GM23338 (cell line): ENCODE measurements around the gene GNAO1.

Source experiments
- EZH2 ChIP-seq: fragments of 200-600 bp; sonication (generic); IDR thresholded peaks from one replicate; pipeline ENCODE4 v1.8.0; 2017; ENCODE audit warnings: antibody characterized with exemption, mild to moderate bottlenecking, low read depth; ENCODE audit not compliant: unreplicated experiment
- EZH2phosphoT487 ChIP-seq: fragments of 200-600 bp; sonication (generic); IDR thresholded peaks from one replicate; pipeline ENCODE4 v1.8.1; 2018; ENCODE audit warnings: antibody characterized with exemption; ENCODE audit not compliant: unreplicated experiment
- TF ChIP-seq, protein P1 (sequence below), 2 experiments: fragments of 200-600 bp in 1 of 2; sonication (generic) in 1 of 2; conservative IDR thresholded peaks; 2 replicates each; pipeline versions ENCODE4 v1.5.1 to v1.6.1; 2016 to 2017; ENCODE audit warnings: antibody characterized with exemption in 2 of 2, low read depth in 2 of 2, mild to moderate bottlenecking in 2 of 2, moderate library complexity in 1 of 2
- TF ChIP-seq, protein P2 (sequence below): IDR thresholded peaks from one replicate; pipeline ENCODE4 v1.6.1; 2018; ENCODE audit warnings: antibody characterized with exemption; ENCODE audit not compliant: unreplicated experiment
- TF ChIP-seq, protein P3 (sequence below): IDR thresholded peaks from 2 replicates; pipeline ENCODE4 v1.6.1; 2016; ENCODE audit warnings: antibody characterized with exemption

GRCh38 chr16:56221995-56222394, 30.7 kb downstream of the GNAO1 start:
- TF ChIP-seq, protein P1, sequence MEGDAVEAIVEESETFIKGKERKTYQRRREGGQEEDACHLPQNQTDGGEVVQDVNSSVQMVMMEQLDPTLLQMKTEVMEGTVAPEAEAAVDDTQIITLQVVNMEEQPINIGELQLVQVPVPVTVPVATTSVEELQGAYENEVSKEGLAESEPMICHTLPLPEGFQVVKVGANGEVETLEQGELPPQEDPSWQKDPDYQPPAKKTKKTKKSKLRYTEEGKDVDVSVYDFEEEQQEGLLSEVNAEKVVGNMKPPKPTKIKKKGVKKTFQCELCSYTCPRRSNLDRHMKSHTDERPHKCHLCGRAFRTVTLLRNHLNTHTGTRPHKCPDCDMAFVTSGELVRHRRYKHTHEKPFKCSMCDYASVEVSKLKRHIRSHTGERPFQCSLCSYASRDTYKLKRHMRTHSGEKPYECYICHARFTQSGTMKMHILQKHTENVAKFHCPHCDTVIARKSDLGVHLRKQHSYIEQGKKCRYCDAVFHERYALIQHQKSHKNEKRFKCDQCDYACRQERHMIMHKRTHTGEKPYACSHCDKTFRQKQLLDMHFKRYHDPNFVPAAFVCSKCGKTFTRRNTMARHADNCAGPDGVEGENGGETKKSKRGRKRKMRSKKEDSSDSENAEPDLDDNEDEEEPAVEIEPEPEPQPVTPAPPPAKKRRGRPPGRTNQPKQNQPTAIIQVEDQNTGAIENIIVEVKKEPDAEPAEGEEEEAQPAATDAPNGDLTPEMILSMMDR (conservative IDR thresholded peaks at IDR 0.05; ENCODE audit: low read depth in 2 of 2), result no peak
- TF ChIP-seq, protein P2, sequence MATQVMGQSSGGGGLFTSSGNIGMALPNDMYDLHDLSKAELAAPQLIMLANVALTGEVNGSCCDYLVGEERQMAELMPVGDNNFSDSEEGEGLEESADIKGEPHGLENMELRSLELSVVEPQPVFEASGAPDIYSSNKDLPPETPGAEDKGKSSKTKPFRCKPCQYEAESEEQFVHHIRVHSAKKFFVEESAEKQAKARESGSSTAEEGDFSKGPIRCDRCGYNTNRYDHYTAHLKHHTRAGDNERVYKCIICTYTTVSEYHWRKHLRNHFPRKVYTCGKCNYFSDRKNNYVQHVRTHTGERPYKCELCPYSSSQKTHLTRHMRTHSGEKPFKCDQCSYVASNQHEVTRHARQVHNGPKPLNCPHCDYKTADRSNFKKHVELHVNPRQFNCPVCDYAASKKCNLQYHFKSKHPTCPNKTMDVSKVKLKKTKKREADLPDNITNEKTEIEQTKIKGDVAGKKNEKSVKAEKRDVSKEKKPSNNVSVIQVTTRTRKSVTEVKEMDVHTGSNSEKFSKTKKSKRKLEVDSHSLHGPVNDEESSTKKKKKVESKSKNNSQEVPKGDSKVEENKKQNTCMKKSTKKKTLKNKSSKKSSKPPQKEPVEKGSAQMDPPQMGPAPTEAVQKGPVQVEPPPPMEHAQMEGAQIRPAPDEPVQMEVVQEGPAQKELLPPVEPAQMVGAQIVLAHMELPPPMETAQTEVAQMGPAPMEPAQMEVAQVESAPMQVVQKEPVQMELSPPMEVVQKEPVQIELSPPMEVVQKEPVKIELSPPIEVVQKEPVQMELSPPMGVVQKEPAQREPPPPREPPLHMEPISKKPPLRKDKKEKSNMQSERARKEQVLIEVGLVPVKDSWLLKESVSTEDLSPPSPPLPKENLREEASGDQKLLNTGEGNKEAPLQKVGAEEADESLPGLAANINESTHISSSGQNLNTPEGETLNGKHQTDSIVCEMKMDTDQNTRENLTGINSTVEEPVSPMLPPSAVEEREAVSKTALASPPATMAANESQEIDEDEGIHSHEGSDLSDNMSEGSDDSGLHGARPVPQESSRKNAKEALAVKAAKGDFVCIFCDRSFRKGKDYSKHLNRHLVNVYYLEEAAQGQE, result no peak
- TF ChIP-seq, protein P3, sequence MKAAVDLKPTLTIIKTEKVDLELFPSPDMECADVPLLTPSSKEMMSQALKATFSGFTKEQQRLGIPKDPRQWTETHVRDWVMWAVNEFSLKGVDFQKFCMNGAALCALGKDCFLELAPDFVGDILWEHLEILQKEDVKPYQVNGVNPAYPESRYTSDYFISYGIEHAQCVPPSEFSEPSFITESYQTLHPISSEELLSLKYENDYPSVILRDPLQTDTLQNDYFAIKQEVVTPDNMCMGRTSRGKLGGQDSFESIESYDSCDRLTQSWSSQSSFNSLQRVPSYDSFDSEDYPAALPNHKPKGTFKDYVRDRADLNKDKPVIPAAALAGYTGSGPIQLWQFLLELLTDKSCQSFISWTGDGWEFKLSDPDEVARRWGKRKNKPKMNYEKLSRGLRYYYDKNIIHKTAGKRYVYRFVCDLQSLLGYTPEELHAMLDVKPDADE, result no peak
- TF ChIP-seq EZH2, result no peak
- no peak for TF ChIP-seq EZH2phosphoT487
